Aorta (tissue), 5 donors: Measurements from ENCODE around the gene TBX4. TPM values are rescaled to one million over a fixed set of nuclear protein-coding genes. Genes with fewer than 3 reads are reported as not detected.
A peak's percentile ranks its signal among the peaks of the same experiment; 100 is the strongest.

Source experiments
- ATAC-seq: fragments of 200-7000 bp; cut with Tn5 transposase; one replicate; pipeline ENCODE4 v1.9.1; 2022; ENCODE audit warnings: moderate library complexity; ENCODE audit not compliant: low FRiP score
- DNase-seq, 2 donors: peaks; one replicate each; pipeline ENCODE4 v3.0.0-alpha.2; 2020
- H3K27ac ChIP-seq, 2 donors: one replicate each; pipeline ENCODE4 v1.5.1; 2013; ENCODE audit warnings: low read length in 2 of 2, mild to moderate bottlenecking in 2 of 2, moderate library complexity in 2 of 2, control low read depth in 1 of 2, inconsistent platforms in 1 of 2, low read depth in 1 of 2
- H3K27me3 ChIP-seq, 2 donors: one replicate each; pipeline ENCODE4 v1.6.1; 2013; ENCODE audit warnings: control low read depth in 1 of 2, low read length in 1 of 2, mild to moderate bottlenecking in 1 of 2, moderate library complexity in 1 of 2; ENCODE audit not compliant: insufficient read depth in 2 of 2, control insufficient read depth in 1 of 2
- H3K36me3 ChIP-seq, 2 donors: one replicate each; pipeline ENCODE4 v1.6.1; 2013; ENCODE audit warnings: control low read depth in 1 of 2, low read length in 1 of 2, mild to moderate bottlenecking in 1 of 2; ENCODE audit not compliant: insufficient read depth in 2 of 2, control insufficient read depth in 1 of 2
- H3K4me1 ChIP-seq, 2 donors: one replicate each; pipeline ENCODE4 v1.6.1; 2013; ENCODE audit warnings: low read length in 2 of 2, control low read depth in 1 of 2, mild to moderate bottlenecking in 1 of 2, moderate library complexity in 1 of 2; ENCODE audit not compliant: insufficient read depth in 2 of 2, control insufficient read depth in 1 of 2
- H3K4me3 ChIP-seq, 2 donors: one replicate each; pipeline ENCODE4 v1.5.1; 2013; ENCODE audit warnings: low read length in 2 of 2, control low read depth in 1 of 2, mild to moderate bottlenecking in 1 of 2
- H3K9me3 ChIP-seq: one replicate; pipeline ENCODE4 v1.6.1; 2013; ENCODE audit warnings: mild to moderate bottlenecking, low read length; ENCODE audit not compliant: control insufficient read depth
- WGBS, 2 donors: extraction: QIAGEN DNeasy Blood & Tissue Kit; methylation state at CpG; one replicate each; pipeline ENCODE4 v1.1.7; 2013; 5-methylcytosine and 5-hydroxymethylcytosine counted together
- intact Hi-C, 2 donors: fragments of 100-400 bp; cut with DNase I; formaldehyde crosslinking; loops; one replicate each; pipeline versions ENCODE4 v1.14.2 to v1.15.0; 2022
- polyA plus RNA-seq, 2 donors: library from polyadenylated mRNA; stranded (reverse); fragments of 200-250 nt; gene quantifications; one replicate each; pipeline ENCODE4 v1.2.3, GENCODE V29; 2013
- total RNA-seq, 2 donors: library from RNA; stranded (reverse); fragmentation: NEBNext Ultra II Directional; extraction: Animal tissue kit (Norgen Biotek cat#: 25700); gene quantifications; one replicate each; pipeline ENCODE4 v1.2.1, GENCODE V29; 2021
- donor health status: healthy with polysubstance abuse.
- donor health status: Bipolar disorder and iron deficiency.
- donor health status: DM: no; HTN: no; CAD: no.
- donor health status: DM: no; HTN: no; CAD: no.
- donor health status: DM: yes; HTN: yes; CAD: no.

TBX4 gene
- total and polyA plus RNA-seq, 4 donors, result 0.23 to 0.27 TPM; not detected in 2

DNA sequence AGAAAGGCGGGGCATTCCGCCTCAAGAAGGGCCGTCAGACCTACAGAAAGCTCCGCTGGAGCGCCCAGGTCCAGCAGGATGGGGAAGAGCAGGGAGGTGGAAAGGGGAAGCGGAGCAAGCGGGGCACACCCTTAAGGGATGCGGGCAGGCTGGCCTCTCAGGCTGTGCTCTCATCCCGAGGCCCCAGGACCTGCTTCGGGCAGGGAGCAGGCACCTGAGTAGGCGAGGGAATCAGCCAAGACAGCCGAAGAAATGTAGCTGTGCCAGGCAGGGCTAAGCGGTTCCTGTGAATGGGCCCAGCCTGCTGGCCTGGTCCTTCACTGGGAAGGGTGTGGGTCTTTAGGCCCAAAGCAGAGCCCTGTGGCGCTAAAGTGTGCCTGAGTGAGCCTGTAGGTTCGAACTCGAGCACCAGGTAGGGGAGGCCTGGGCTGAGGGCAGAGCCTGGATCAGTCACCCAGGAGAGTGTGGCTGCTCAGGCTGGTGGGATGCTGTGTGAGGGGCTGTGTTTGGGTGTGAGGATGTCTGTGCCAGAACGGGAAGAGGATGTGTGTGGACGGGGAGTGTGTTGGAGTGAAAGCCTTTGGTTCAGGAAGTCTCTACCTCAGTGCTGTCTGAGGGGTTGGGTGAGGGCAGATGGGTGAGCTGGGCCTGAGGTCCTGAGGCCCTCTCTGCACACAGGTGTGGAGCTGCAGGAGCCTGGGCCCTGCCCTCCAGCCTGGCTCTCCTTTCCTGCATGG is 3.3 kb downstream of the TBX4 start:
- no peaks in the 10 kb centered on the region for H3K9me3 ChIP-seq
- intact Hi-C loops, result no loop called here
- ATAC-seq (no peak), DNase-seq (no peak)
- H3K27ac ChIP-seq, result no peak overlapping the region
- H3K4me3 ChIP-seq, result no peak overlapping the region
- no peaks in the 10 kb centered on the region for H3K4me1 ChIP-seq
- no peaks in the 10 kb centered on the region for H3K27me3 ChIP-seq
- WGBS, 2 donors, result 92 to 93% methylated on average over 18 of the region's 18 CpGs
- H3K36me3 ChIP-seq, result no peaks in the 10 kb centered on the region

DNA sequence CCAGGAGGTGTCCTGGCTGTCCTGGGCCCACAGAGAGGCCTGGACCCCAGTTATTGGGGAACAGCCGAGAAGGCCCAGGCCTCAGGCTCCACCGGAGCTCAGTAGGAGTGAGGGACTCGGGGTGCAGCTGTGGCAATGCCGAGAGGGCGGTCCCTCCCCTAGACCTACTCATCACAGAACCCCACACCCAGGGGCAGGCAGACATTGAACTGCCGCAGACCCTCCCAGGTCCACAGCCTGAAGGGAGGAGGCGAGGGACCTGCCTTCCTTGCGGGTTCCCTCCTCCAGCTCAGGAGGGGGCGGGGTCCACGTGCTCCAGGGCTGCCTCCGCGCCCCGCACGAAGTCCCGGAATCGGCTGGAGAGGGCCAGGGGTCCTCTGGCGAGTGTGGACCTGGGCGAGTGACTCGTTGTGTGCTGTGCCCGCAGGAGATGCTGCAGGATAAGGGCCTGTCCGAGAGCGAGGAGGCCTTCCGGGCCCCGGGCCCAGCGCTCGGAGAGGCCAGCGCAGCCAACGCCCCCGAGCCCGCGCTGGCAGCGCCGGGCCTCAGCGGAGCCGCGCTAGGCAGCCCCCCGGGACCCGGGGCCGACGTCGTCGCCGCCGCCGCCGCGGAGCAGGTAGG is 3.9 kb downstream of the TBX4 start:
- no peaks in the 10 kb centered on the region for H3K36me3 ChIP-seq
- H3K9me3 ChIP-seq, result no peaks in the 10 kb centered on the region
- intact Hi-C loops, result no loop called here
- DNase-seq (no peak), ATAC-seq (no peak)
- no peak overlapping the region for H3K27ac ChIP-seq
- H3K4me3 ChIP-seq, result no peak overlapping the region
- H3K4me1 ChIP-seq, result no peaks in the 10 kb centered on the region
- 41 to 48% methylated on average over 47 of the region's 47 CpGs for WGBS, 2 donors
- no peaks in the 10 kb centered on the region for H3K27me3 ChIP-seq

DNA sequence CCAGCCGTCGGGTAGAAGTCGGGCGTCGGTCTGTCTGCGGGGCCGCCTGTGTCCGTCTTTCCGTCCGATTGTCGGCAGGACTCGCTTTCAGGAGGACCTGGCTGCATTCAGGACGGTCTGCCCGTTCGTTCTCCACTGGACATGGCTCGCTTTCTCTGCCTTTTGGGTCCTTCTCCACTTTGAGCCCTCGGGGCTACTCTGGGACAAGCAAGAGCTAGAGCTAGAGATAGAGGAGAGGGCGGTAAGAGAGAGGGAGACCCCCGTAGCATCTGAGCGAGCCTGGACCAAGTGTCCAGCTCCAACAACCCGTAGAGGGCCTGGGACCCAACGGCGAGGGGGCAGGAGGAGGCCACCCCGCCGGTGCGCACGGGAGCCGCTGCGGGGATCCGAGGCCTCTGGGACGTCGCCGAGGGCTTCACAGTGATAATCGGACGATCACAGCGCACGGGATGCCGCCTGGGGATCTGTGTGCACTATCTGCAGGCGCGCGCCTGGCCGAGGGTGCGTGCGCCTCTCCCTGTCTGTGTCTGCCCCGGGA is 4.5 kb downstream of the TBX4 start:
- Histone ChIP-seq H3K27ac (no peak overlapping the region), H3K4me1 (no peaks in the 10 kb centered on the region), H3K4me3 (no peak overlapping the region), H3K9me3 (no peaks in the 10 kb centered on the region), H3K36me3 (no peaks in the 10 kb centered on the region), H3K27me3 (no peaks in the 10 kb centered on the region)
- WGBS, 2 donors, result 16 to 19% methylated on average over 45 of the region's 45 CpGs
- intact Hi-C loops, result no loop called here
- peak in 1 of 2 donors; percentile 68 for DNase-seq
- ATAC-seq, result no peak

- no peak for ATAC-seq
- no peaks in the 10 kb centered on the region for H3K36me3 ChIP-seq
- no peaks in the 10 kb centered on the region for H3K9me3 ChIP-seq
- H3K4me3 ChIP-seq, result peak overlapping the region in 1 of 2 donors; percentile 32
- WGBS, 2 donors, result 7 to 9% methylated on average over 39 of the region's 39 CpGs
- no peak overlapping the region for H3K27ac ChIP-seq
- intact Hi-C loops, result no loop called here
- H3K27me3 ChIP-seq, result no peaks in the 10 kb centered on the region
- no peaks in the 10 kb centered on the region for H3K4me1 ChIP-seq
- peak in 1 of 2 donors; percentile 72 for DNase-seq
These were observed 5.2 kb downstream of the TBX4 start for GRCh38 chr17:61457226-61457983.

GRCh38 chr17:61458000-61458399 is 5.8 kb downstream of the TBX4 start:
- Histone ChIP-seq H3K27ac (no peak overlapping the region), H3K36me3 (no peaks in the 10 kb centered on the region), H3K9me3 (no peaks in the 10 kb centered on the region), H3K27me3 (no peaks in the 10 kb centered on the region), H3K4me3 (peak overlapping the region in 1 of 2 donors; percentile 32), H3K4me1 (no peaks in the 10 kb centered on the region)
- WGBS, 2 donors, result 40 to 55% methylated on average over 14 of the region's 14 CpGs
- intact Hi-C loops, result no loop called here
- DNase-seq (no peak), ATAC-seq (no peak)

DNA sequence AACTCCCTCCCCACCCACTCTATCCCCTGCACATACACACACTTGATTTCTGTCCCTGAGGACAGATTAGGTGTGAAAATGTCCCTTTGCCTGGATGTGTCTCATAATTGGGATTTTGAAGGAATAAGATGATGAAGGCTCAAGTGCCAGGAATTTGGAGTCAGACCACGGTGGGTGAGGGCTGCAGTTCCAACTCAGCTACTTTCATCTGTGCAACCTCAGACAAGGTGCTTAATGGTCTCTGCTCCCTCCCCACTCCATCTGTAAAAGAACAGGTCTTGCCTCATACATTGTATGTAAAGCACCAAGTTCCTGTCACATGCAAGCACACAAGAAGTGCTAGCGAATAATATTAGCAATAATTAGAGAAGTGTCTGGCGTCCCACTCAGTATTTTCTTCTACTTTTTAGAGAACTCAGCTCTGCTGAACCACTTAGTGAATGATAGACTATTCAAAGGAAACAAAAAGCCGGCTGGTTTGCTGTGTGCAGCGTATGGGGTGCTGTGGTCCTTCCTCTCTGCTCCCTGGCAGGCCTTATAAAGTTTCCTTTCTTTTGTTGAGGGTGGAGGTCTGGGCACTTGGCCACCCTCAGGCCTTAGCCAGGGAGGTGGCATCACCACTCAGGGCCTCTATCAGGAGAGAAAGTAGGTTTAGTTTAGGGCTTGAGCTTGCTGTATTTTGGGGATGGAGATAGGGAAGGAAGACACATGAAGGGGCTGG is 6.4 kb downstream of the TBX4 start:
- Histone ChIP-seq H3K9me3 (no peaks in the 10 kb centered on the region), H3K27me3 (no peaks in the 10 kb centered on the region), H3K27ac (no peak overlapping the region), H3K4me3 (no peak overlapping the region), H3K4me1 (no peaks in the 10 kb centered on the region), H3K36me3 (no peaks in the 10 kb centered on the region)
- DNase-seq (no peak), ATAC-seq (no peak)
- intact Hi-C loops, result no loop called here
- WGBS, 2 donors, result 82 to 85% methylated on average over 5 of the region's 5 CpGs

DNA sequence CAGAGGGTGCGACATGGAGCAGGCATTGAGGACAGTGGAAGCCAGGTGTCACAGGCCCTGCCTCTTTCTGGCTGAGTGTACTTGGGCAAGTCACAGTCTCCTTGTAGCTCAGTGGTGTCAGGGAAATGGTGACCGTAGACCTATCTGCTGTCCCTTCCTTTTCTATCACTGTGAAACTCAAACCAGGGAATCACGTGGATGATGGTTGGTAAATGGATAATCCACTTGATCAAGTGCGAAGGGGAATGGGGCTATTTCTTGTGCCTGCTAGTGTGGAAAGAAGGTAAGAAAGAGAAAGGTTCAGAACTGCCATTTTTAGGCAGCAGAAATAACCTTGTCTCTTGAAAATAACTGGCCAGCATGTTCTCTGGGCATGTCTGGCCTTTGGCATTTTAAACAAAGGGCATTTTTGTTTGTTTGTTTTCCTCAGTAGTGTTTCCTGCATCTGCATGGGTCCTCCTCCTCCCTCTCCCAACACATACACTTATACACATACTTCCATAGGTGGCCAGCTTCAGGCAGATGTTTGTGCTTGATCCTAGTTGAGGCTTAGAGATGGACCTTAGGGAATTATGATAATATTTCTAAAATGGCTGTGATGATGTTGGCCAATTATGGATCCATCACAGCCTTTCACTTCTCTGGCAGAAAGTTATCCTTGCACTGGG is 7.1 kb downstream of the TBX4 start:
- 93 to 95% methylated on average over 4 of the region's 4 CpGs for WGBS, 2 donors
- DNase-seq (no peak), ATAC-seq (no peak)
- Histone ChIP-seq H3K27ac (no peak overlapping the region), H3K36me3 (no peaks in the 10 kb centered on the region), H3K9me3 (no peaks in the 10 kb centered on the region), H3K27me3 (no peaks in the 10 kb centered on the region), H3K4me3 (no peak overlapping the region), H3K4me1 (no peaks in the 10 kb centered on the region)
- intact Hi-C loops, result no loop called here
